NCI-H1105 (cell line): ENCODE measurements around the gene ANKRD9.

ENCODE experiments used
- DNase-seq: peaks from one replicate; lab custom pipeline; 2025; lab: John Stamatoyannopoulos, UW

ANKRD9 gene

DNA sequence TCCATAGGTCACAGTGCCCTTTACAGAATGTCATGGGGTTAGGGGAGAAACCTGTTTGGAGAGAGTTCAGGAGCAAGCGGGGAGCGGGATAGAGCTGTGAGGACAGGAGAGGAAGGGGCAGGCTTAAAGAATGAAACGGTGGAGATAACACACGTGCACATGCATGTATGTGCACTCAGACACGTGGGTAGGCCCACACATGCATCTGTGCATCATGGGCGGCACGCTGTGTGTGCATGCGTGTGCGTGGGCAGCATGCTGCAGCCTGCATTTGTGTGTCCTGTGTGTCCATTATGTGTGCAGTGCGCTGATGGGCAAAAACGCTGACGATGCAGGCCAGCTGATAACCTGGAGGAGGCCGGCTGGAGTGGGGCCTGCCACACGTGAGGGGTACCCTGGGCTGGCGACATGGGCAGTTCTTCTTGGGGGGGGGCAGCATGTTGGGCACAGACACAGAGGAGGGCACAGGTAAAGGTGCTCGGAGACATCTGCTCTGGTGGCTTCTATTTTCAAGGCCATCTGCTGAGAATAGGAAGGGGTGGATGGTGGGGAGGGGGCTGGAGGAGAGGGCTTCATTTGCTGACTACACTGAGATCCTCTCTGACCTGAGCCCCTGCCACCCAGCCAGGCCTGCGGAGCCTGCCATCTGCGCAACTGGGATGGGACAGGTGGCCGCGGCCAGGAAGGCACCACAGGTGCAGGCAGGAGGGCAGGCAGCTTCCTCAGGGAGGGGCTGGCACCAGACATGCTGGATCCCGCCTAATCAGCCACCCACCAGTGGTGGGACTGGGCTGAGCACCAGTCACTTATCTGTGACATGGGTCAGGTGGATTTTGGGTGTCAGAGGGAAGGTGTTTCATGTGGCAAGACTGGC, 4.6 kb upstream of the ANKRD9 start:
- no peak for DNase-seq

DNA sequence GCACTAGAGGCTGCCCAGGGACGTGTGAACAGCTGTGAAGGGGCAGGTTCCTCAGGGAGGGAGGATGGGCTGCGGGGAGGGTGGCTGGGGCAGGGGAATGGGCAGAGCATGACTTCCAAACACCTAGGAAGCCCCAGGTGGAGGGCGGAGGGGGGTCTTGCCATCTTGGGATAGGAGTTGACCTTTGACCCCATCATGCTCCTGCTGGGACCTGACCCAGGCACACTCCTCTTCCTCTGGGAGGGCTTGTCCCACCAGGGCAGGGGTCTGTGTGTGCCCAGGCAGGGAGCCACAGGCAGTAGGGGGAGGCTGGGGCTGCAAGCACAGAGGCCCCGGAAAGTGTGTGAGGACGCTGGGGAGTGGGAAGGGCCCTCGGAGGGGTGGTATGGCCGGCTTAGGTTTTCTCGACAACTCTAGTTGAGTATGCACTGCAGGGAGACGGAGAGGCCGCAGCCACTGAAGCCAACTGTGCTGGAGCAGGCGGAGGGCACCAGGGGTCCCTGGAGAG, 3.3 kb upstream of the ANKRD9 start:
- DNase-seq = no peak

GRCh38 chr14:102511538-102511937, 2.0 kb upstream of the ANKRD9 start:
- no peak for DNase-seq

- DNase-seq = no peak
These were observed 1.3 kb upstream of the ANKRD9 start for GRCh38 chr14:102510616-102511520.

DNA sequence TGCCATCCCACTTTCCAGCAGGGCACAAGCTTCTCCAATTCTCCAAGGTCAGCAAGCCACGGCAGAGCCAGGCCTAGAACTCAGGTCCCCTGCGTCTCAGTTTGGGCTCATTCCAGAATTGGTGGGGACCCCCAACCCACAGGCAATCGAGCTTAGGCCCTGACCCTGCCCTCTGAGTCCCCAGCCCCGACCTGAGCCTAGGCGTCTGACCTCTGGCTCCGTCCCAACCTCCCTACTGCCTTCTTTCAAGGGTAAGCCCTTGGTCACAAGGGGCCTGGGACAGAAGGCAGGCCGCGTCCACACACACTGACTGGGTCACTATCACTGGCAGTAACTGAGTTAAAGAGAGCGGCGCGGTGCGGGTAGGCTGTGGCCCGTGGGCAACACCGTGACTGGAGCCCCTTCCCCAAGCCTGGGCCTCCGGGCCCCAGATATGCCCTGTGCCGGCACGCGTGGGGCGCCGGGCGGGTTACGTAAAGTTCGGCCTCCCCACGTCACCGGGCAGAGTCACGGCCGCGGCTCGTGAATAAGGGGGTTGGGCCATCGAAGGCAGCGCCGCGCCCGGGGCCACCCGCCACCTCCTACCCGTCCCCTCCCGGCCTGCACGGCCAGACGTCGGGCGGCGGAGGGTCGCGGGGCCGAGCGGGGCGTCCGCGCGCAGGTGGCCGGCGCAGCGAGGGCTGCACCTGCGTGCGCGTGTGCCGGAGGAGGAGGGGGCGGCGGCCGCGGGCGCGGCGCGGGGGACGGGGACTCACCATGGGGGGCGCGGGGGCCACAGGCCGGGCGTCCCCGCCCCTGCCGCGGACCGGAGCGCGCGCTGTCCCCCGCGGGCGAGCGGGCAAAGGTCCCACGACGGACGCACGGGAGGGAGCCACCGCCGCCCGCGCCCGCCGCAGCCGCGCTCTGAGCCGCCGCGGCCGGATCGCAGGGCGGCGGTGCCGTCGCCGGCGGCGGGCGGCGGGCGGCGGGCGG, 516 bp downstream of the ANKRD9 start:
- DNase-seq = no peak

DNA sequence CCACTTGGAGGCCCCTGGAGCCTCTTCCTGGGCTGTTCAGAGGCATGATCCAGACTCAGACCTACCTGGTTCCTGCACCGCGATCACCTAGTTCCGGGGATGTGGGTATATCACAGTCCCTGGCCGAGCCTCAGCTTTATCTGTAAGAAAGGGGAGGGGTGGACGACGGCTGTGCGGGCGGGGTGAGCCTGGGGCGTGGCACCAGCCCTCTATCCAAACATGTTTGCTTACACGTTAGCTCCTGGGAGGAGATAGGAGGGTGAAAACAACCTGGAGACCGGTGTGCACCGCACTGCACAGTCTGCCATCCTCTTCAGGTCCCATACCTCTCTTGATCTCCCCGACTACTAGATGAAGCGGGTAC, 1.2 kb downstream of the ANKRD9 start:
- DNase-seq = no peak

DNA sequence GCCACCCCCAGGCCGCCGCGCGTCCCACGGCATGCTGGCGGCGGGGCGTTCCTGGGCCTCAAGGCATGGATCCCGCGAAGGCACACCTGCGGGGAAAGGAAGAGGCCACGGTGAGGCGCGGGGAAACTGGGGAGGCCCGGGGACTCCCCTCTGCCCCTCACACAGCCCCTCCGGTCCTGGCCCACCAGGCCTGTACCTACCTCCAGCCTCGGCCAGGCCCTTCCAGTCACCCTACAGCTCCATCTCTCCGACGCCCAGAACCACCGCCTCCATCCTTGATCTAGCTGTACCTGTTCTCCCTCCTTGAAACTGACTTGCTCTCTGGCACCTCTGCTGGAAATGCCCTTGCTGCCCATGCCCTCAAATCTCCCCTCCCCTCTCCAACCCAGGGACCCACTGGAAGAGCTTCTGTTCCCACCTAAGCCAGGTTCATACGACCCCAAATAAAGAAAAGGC, 1.7 kb downstream of the ANKRD9 start:
- no peak for DNase-seq

DNA sequence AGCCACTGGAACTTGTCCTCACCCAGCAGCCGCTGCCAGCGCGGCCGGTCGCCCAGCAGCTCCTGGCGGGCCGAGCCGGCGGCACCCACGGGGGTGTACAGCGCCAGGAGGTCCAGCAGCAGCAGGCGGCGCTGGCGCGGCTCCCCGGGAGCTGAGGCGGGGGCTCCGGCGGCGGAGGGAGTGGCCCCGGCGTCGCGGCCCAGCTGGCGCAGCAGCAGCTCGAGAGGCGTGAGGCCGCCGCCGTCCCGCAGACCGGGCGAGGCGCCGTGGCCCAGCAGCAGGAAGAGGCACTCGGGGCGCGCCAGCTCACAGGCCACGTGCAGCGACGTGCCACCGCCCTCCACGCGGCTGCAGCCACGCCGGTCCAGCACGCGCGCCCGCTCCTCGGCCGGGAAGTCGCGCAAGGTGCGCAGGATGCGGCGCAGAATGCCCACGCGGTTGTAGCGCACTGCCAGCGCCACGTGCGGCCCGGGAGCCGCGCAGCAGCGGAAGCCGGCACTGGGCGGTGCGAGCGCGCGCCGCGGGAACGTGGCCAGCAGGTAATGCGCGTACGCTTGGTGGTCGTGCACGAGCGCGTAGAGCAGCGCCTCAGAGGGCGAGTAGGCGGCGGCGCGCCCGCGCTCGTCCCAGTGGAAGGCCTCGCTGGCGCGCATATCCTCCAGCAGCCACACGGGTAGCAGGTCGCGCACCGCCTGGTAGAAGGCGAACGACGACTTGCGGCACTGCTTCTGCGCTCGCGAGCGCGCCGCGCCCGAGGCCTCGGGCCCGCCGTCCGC, 2.3 kb downstream of the ANKRD9 start:
- DNase-seq = no peak

DNA sequence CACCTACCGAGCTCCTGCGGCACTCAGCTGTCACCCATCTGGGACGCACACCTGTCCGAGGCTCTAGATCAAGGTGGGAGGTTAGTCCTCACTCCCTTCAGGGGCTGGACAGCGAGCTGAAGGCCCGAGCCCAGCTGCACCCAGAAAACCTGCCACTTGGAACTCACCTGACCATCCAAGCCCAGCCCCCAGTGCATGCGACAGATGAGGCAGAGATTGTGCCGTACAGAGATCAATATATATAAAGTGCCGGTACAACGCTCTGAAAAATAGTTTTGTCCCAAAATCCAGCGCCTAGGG, 3.0 kb downstream of the ANKRD9 start:
- no peak for DNase-seq

DNA sequence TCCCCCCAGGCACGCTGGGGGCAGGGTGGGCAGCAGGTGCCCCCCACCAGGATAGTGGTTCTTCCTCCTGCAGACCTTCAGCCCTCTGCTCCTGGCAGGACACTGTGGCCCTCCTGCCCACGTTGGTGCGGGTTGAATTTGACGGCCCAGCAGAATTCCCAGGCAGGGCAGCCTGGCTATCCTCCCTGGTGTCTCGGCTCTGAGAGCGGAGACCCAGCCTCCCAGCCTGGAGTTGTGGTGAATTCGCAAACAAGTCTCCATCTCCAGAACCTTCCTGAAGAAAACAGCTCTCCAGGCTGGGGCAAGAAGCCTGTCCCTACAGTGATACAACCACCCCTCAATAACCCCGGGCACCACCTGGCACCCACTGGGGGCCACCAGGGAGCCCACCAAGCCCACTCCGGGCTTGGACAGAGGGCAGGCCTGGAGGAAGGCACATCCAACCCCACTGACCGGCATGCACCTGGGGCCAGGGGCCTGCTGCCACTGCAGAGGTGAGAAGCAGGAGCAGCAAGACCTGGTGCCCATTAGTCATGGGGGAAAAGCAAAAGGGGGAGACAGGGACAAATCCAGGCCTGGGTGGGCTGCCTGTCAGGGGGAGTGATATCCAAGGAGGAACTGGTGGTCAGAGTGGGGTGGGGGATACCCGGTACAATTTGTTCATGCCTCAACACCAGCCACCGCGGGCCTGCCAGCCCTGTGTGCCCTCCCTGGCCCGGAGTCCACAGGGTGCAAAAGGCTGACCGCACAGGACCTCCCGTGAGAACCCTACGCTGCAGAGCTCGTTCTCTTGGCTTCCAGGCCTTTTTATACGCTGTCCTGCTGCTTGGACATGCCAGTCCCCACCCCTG, 3.6 kb downstream of the ANKRD9 start:
- DNase-seq = no peak

- DNase-seq = no peak
These were observed 4.5 kb downstream of the ANKRD9 start for GRCh38 chr14:102505000-102505619.

GRCh38 chr14:102504328-102504999, 5.1 kb downstream of the ANKRD9 start:
- no peak for DNase-seq

GRCh38 chr14:102503641-102504327, 5.8 kb downstream of the ANKRD9 start:
- DNase-seq = no peak

DNA sequence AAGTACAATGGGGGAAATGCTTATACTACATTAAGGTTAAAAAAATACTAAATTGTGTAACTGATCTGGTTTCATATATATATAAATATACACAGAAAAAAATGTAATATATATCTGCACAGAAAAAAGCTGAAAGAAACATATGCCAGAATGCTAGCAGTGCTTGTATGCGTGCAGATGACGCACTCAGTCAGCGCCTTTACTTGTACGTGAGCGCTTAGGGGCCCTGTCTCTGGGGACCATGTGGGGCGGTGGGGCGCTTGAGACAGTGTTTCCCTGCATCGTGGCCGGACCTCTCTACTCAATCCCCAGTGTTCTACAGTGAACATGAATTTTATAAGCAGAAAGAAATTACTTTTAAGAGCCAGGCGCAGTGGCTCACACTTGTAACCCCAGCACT, 7.0 kb downstream of the ANKRD9 start:
- DNase-seq = no peak

DNA sequence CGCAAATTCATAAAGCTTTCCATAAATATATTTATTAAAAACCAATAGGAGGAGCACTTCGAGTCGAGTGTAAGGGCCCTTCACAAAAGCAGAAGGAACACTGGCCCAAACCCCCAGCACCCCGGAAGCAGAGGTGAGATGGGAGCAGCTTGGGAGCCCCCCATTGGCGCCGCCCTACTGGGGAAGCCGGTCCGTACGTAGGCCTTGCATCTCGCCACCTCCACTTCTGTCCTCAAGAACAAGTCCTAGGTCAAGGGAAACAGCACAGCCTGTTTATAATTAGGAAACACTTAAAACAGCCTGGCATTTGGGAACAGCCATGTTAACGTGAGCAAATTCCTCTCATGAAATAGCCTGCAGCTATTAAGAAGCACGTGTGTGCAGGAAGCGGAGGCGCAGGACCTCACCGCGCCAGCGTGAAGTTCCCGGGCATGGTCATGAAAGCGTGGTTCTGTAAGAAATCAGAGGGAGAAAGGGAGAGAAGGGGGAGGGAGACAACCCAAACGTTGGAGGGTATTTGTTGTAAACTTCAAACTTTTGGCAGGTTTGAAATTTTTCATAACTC, 7.7 kb downstream of the ANKRD9 start:
- DNase-seq = no peak

DNA sequence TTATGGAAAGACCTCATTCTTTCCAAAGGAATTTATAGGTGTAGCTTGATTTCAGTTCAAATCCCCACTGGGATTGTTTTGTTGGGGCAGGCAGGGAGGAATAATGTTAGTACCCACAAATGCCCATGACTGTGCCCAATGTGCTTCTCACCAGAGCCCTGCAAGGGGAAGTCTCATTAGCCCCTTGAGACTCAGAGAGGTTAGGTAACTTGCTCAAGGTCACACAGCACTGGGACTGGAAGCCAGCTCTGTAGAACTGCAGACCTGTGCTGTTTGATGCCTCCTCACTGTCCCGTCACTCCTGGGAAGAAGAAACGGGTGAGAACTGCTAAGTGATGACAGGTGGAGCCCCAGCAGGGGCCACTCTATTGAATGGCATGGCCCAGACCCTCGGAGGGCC, 8.9 kb downstream of the ANKRD9 start:
- no peak for DNase-seq

DNA sequence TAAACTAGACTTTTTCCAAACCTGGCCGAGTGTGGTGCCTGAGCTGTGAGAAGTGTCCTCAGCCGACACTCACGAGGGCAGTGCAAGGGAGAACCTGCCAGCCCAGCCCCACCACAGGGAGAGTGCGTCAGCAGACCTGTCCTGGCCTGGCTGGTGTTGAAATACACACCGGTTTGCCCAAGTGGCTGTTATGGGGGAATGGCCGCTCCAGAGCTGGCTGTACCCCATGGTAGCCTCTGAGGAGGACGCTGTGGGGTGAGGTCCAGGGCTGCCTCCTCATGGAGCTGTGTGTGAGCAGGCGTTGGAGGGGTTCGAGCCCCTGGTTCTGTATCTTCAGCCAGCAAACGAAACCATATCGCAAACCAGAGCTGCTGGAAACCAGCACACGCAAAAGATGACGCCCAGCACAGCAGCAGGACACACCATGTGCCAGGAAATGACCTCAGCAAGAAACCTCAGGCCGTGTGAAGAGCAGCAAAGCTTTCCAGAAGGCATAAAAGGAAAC, 9.4 kb downstream of the ANKRD9 start:
- DNase-seq = no peak
